Measurements from ENCODE around the gene BCL2.

Gene BCL2

GRCh38 chr18:63084219-63084618, 235.3 kb downstream of the BCL2 start:
- no peak for DNase-seq (ENCODE audit: low read depth, low spot score)

DNA sequence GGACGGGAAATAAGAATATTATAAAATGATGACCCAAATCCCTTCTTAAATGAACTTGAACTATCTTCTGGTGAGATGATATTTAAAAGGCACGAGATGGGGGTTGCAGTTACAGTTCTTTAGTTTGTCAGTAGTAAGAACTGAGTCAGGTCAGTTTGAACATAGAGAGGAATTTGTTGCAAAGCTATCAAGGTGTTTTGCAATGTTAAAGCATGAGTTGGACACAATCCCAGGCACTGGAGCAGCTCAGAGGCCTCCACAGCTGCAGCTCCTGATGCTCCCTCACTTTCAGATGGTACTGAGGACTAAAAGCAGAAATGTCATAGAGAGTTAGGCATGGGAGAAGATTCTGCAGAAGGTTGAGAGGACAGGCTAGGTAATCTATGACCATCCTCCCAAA, 236.0 kb downstream of the BCL2 start:
- DNase-seq (ENCODE audit: low read depth, low spot score), result no peak

- DNase-seq (ENCODE audit: low read depth, low spot score), result no peak
These were observed 236.5 kb downstream of the BCL2 start for GRCh38 chr18:63083020-63083531.

DNA sequence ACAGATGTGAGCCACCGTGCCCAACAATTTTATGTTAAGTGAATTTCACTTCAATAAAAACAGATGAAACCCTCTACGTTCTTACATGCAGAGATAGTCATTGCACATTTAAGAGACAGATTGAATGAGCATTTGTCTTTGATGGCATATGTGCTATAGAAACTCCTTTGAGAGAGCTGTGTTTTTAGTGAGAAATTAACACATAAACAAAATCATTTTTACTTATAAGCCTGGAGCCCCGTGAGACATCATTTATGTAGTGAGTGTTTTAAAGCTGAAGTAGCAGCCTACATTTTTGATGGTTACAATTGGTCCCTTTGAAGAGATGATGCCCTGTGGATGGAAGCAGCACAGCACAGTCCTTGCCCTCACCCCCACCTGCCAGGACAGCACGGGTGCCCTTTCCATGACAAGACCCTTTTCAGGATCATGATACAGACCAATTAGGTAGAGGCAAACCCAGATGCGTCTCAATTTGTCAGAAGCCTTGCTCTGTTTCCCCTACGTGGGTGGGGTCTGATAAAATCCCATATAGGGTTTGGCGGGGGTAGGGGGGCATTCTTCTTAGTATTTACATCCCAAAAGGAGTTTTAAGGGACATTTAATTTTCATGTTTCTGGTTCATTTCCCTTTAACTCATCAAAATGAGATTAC, 237.1 kb downstream of the BCL2 start:
- DNase-seq (ENCODE audit: low read depth, low spot score), result no peak

DNA sequence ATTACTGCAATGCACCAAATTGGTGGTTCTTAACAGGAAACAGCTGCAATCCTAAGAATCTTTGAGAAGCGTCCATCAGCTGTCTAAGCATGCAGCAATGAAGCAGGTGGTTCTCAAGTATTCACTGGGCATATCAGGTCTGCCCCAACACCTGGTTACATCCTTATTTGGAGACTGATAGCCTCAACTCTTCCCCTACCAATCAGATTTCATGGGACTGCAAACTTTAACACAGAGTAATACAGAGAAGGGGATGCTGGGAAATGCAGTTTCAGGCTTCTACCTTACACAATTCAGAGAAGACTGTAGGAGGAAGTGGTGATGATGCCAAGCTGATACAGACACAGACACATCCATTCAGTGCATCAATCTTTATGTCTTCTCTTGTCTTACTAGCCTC, 240.5 kb downstream of the BCL2 start:
- no peak for DNase-seq (ENCODE audit: low read depth, low spot score)

GRCh38 chr18:63078471-63078870, 241.1 kb downstream of the BCL2 start:
- DNase-seq (ENCODE audit: low read depth, low spot score), result no peak

DNA sequence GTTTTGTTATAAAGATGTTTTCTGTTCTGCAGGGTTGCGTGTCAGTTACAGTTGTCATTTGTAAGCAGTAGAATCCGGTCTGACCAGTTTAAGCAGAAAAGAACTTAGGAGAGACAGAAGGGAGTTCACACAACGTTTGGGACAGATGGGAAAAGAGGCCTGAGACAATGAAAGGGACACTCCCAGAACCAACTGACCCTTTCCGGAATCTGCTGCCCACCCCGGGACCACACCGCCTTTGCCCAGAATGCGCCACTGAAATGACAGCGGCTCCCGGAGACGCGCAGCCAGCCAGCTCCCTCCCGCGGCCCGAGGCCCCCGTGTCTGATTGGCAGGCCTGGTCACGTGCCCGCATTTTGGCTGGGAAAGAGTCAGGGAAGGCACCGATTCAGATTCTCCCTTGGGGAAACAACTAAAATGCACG, 244.6 kb downstream of the BCL2 start:
- no peak for DNase-seq (ENCODE audit: low read depth, low spot score)

GRCh38 chr18:63073481-63073880, 246.1 kb downstream of the BCL2 start:
- no peak for DNase-seq (ENCODE audit: low read depth, low spot score)

All from smooth muscle cell of the brain vasculature (primary cell).